Stimulated activated CD4-positive, alpha-beta T cell treated with anti-CD3 and anti-CD28 coated beads, Interleukin-15, amount 100 ng/mL, for 24 hours (primary cell): ENCODE results near the gene PACRG.

ENCODE experiments used
- DNase-seq: peaks from one replicate; pipeline ENCODE4 v3.0.0-alpha.2; 2020

Gene PACRG

GRCh38 chr6:163259689-163260088, 531.9 kb downstream of the PACRG start:
- no peak for DNase-seq

- no peak for DNase-seq
Observed at GRCh38 chr6:163260111-163260895, 532.5 kb downstream of the PACRG start.

GRCh38 chr6:163260911-163261310, 533.1 kb downstream of the PACRG start:
- DNase-seq, result no peak

GRCh38 chr6:163261361-163261760, 533.6 kb downstream of the PACRG start:
- DNase-seq, result no peak

- DNase-seq, result no peak
Observed at GRCh38 chr6:163262080-163262479, 534.3 kb downstream of the PACRG start.

- no peak for DNase-seq
Observed at GRCh38 chr6:163263196-163263595, 535.4 kb downstream of the PACRG start.

GRCh38 chr6:163263998-163264661, 536.4 kb downstream of the PACRG start:
- DNase-seq, result no peak

- DNase-seq, result no peak
Observed at GRCh38 chr6:163264662-163265035, 536.9 kb downstream of the PACRG start.

- no peak for DNase-seq
Observed at GRCh38 chr6:163281634-163282033, 553.9 kb downstream of the PACRG start.

- no peak for DNase-seq
Observed at GRCh38 chr6:163282672-163283071, 554.9 kb downstream of the PACRG start.

GRCh38 chr6:163284151-163284550, 556.4 kb downstream of the PACRG start:
- no peak for DNase-seq

GRCh38 chr6:163285691-163286090, 557.9 kb downstream of the PACRG start:
- DNase-seq, result no peak

- DNase-seq, result no peak
Observed at GRCh38 chr6:163287626-163288025, 559.9 kb downstream of the PACRG start.

GRCh38 chr6:163288066-163288465, 560.3 kb downstream of the PACRG start:
- DNase-seq, result no peak

- DNase-seq, result no peak
Observed at GRCh38 chr6:163288915-163289314, 561.1 kb downstream of the PACRG start.

GRCh38 chr6:163289447-163289846, 561.7 kb downstream of the PACRG start:
- DNase-seq, result no peak

GRCh38 chr6:163290545-163291274, 562.9 kb downstream of the PACRG start:
- DNase-seq, result no peak

GRCh38 chr6:163291622-163292021, 563.8 kb downstream of the PACRG start:
- no peak for DNase-seq

- DNase-seq, result no peak
Observed at GRCh38 chr6:163293286-163293685, 565.5 kb downstream of the PACRG start.

- no peak for DNase-seq
Observed at GRCh38 chr6:163294734-163295133, 567.0 kb downstream of the PACRG start.

GRCh38 chr6:163296835-163297519, 569.2 kb downstream of the PACRG start:
- DNase-seq, result no peak

GRCh38 chr6:163298079-163298830, 570.5 kb downstream of the PACRG start:
- no peak for DNase-seq

GRCh38 chr6:163300838-163301237, 573.1 kb downstream of the PACRG start:
- no peak for DNase-seq
